B cell (primary cell): ENCODE results near the gene ANKS1A. TPM values are rescaled to one million over a fixed set of nuclear protein-coding genes. Genes with fewer than 3 reads are reported as not detected.

Experiments used
- ATAC-seq: fragments of 200-7000 bp; cut with Tn5 transposase; one replicate; pipeline ENCODE4 v1.10.0; 2021; ENCODE audit warnings: low read depth, mild to moderate bottlenecking, moderate number of reproducible peaks, moderate library complexity
- CTCF ChIA-PET: fragments of 350-600 bp; sonication (Branson Sonifier 250); formaldehyde crosslinking; loops from one replicate; lab custom pipeline; 2021; ENCODE audit warnings: antibody characterized with exemption, inconsistent platforms; lab: Charles Lee
- POLR2A ChIA-PET: fragments of 350-600 bp; sonication (Branson Sonifier 250); formaldehyde crosslinking; loops from one replicate; lab custom pipeline; 2021; ENCODE audit warnings: antibody characterized with exemption; lab: Charles Lee
- DNase-seq: peaks from one replicate; pipeline ENCODE4 v3.0.0; 2013
- H2AFZ ChIP-seq: 2 replicates; pipeline ENCODE4 v1.6.1; 2012; ENCODE audit warnings: mild to moderate bottlenecking, low read depth, low read length; ENCODE audit not compliant: insufficient read depth, poor library complexity, severe bottlenecking
- H3K27ac ChIP-seq, 2 donors: 1 replicate in 1 of 2; 2 replicates in 1 of 2; pipeline ENCODE4 v1.5.1; 2012 to 2013; ENCODE audit warnings: low read length in 2 of 2, mild to moderate bottlenecking in 2 of 2, moderate library complexity in 1 of 2
- H3K27me3 ChIP-seq, 4 experiments: fragments of 200-600 bp in 1 of 4; sonication (generic) in 1 of 4; replicated peaks in 1 of 4; 1 replicate in 2 of 4; 2 replicates in 2 of 4; pipeline versions ENCODE4 v1.6.1 to v1.7.0; 2013 to 2016; ENCODE audit warnings: low read length in 3 of 4, mild to moderate bottlenecking in 2 of 4, mixed read lengths in 1 of 4, moderate library complexity in 1 of 4; ENCODE audit not compliant: insufficient read depth in 4 of 4, control insufficient read depth in 3 of 4; ENCODE audit errors: control extremely low read depth in 1 of 4
- H3K36me3 ChIP-seq, 2 experiments: replicated peaks in 1 of 2; 1 replicate in 1 of 2; 2 replicates in 1 of 2; pipeline versions ENCODE4 v1.6.1 to v1.7.1; 2013; ENCODE audit warnings: low read length in 1 of 2; ENCODE audit not compliant: insufficient read depth in 2 of 2, control insufficient read depth in 1 of 2; ENCODE audit errors: control extremely low read depth in 1 of 2, extremely low read depth in 1 of 2
- H3K4me1 ChIP-seq, 2 donors: fragments of 200-600 bp in 1 of 2; sonication (generic) in 1 of 2; 1 replicate in 1 of 2; 2 replicates in 1 of 2; pipeline versions ENCODE4 v1.5.1 to v1.6.1; 2013 to 2017; ENCODE audit warnings: low read length in 2 of 2; ENCODE audit not compliant: control insufficient read depth in 2 of 2, insufficient read depth in 2 of 2
- H3K4me2 ChIP-seq: replicated peaks from 2 replicates; pipeline ENCODE3; 2012; ENCODE audit warnings: mild to moderate bottlenecking, low read depth, low read length; ENCODE audit not compliant: poor library complexity, severe bottlenecking
- H3K4me3 ChIP-seq, 5 experiments: fragments of 200-600 bp in 1 of 5; sonication (generic) in 1 of 5; 1 replicate in 3 of 5; 2 replicates in 2 of 5; pipeline versions ENCODE4 v1.5.1 to v1.7.0; 2011 to 2016; ENCODE audit warnings: low read length in 4 of 5, mild to moderate bottlenecking in 4 of 5, low read depth in 2 of 5, control low read depth in 1 of 5, moderate library complexity in 1 of 5; ENCODE audit not compliant: insufficient read depth in 1 of 5; ENCODE audit errors: control extremely low read depth in 1 of 5, extremely low read depth in 1 of 5
- H3K79me2 ChIP-seq: fragments of 200-600 bp; sonication (generic); one replicate; pipeline ENCODE4 v1.6.0; 2016; ENCODE audit warnings: low read length; ENCODE audit not compliant: control insufficient read depth, insufficient read depth
- H3K9ac ChIP-seq: fragments of 200-600 bp; sonication (generic); 2 replicates; pipeline ENCODE4 v1.6.1; 2017; ENCODE audit warnings: mild to moderate bottlenecking, low read length, moderate library complexity
- H3K9me3 ChIP-seq, 3 donors: one replicate each; pipeline versions ENCODE4 v1.6.1 to v1.7.1; 2013; ENCODE audit warnings: low read length in 2 of 3; ENCODE audit not compliant: control insufficient read depth in 2 of 3, insufficient read depth in 1 of 3; ENCODE audit errors: control extremely low read depth in 1 of 3
- H4K20me1 ChIP-seq: 2 replicates; pipeline ENCODE4 v1.6.0; 2012; ENCODE audit warnings: mild to moderate bottlenecking, low read length; ENCODE audit not compliant: insufficient read depth, control insufficient read depth, poor library complexity, severe bottlenecking
- H3K27ac Mint-ChIP-seq: one replicate; pipeline ENCODE4 v1.8.0; 2021; ENCODE audit warnings: mixed read lengths
- H3K27me3 Mint-ChIP-seq: one replicate; pipeline ENCODE4 v1.8.0; 2021; ENCODE audit warnings: mixed read lengths
- H3K4me1 Mint-ChIP-seq: one replicate; pipeline ENCODE4 v1.8.0; 2021; ENCODE audit warnings: mixed read lengths
- H3K4me3 Mint-ChIP-seq: one replicate; pipeline ENCODE4 v1.8.0; 2021; ENCODE audit warnings: mixed read lengths
- H3K9me3 Mint-ChIP-seq: one replicate; pipeline ENCODE4 v1.8.0; 2022; ENCODE audit warnings: mixed read lengths; ENCODE audit not compliant: insufficient read depth
- CTCF ChIP-seq: fragments of 200-600 bp; IDR thresholded peaks from one replicate; pipeline ENCODE4 v1.8.0; 2022; ENCODE audit warnings: antibody characterized with exemption, mild to moderate bottlenecking
- EZH2 ChIP-seq: IDR thresholded peaks from 2 replicates; pipeline ENCODE4 v1.6.1; 2012; ENCODE audit warnings: borderline replicate concordance, low read depth, mild to moderate bottlenecking, moderate library complexity, low read length; ENCODE audit not compliant: insufficient read depth, poor library complexity, severe bottlenecking
- WGBS: methylation state at CpG from one replicate; pipeline ENCODE4 v1.1.5; 2013; ENCODE audit warnings: missing lambda C conversion rate; ENCODE audit not compliant: insufficient coverage; 5-methylcytosine and 5-hydroxymethylcytosine counted together
- intact Hi-C: fragments of 100-400 bp; cut with micrococcal nuclease; formaldehyde crosslinking; loops from one replicate; pipeline ENCODE4 v1.10.0; 2022
- polyA plus RNA-seq: library from polyadenylated mRNA; depleted of rRNA; stranded (reverse); fragments of >200 nt; gene quantifications from 2 replicates; pipeline ENCODE4 v1.2.3, GENCODE V29; 2012
- total RNA-seq, 2 donors: library from RNA; stranded (reverse); fragments of 120-200 nt in 1 of 2; gene quantifications; 1 replicate in 1 of 2; 2 replicates in 1 of 2; pipeline versions ENCODE4 v1.2.3 to v1.2.4, GENCODE V29; 2013 to 2022

ANKS1A gene
- total and polyA plus RNA-seq, 2 donors (not counting 1 experiment from before 2014, with no cell fraction given), result 3.4 to 19.7 TPM

- CTCF ChIA-PET, result interaction anchor here (1.2 kb wide), 1 partner anchor 15 kb away, joined by 3 read pairs; no protein-coding TSS in a partner anchor
- Mint-ChIP-seq H3K4me1 (peaks cover 3% of the 10 kb centered on the region), H3K27me3 (no peaks in the 10 kb centered on the region), H3K27ac (no peak overlapping the region), H3K9me3 (no peaks in the 10 kb centered on the region), H3K4me3 (no peak overlapping the region)
- no peak for DNase-seq
- H3K27me3 ChIP-seq, result no peaks in the 10 kb centered on the region
- no peak overlapping the region for H3K27ac ChIP-seq
- 54% methylated on average over 11 of the region's 13 CpGs for WGBS
- no peak overlapping the region for H2AFZ ChIP-seq
- H3K9me3 ChIP-seq, result no peaks in the 10 kb centered on the region
- TF ChIP-seq EZH2 (no peak), CTCF (no peak)
- POLR2A ChIA-PET, result no interaction called here
- H3K4me1 ChIP-seq, result no peaks in the 10 kb centered on the region
- no peak for ATAC-seq
- no peaks in the 10 kb centered on the region for H3K79me2 ChIP-seq
- no peaks in the 10 kb centered on the region for H4K20me1 ChIP-seq
- H3K9ac ChIP-seq, result no peak overlapping the region
- H3K4me2 ChIP-seq, result no peak overlapping the region
- intact Hi-C loops, result no loop called here
- H3K36me3 ChIP-seq, result no peaks in the 10 kb centered on the region
- no peak overlapping the region for H3K4me3 ChIP-seq
Observed at GRCh38 chr6:35034411-35035191, 145.5 kb downstream of the ANKS1A start.

- H2AFZ ChIP-seq, result no peak overlapping the region
- no peak overlapping the region for H3K4me2 ChIP-seq
- DNase-seq (no peak), ATAC-seq (no peak)
- no peaks in the 10 kb centered on the region for H3K4me1 ChIP-seq
- H3K36me3 ChIP-seq, result no peaks in the 10 kb centered on the region
- POLR2A ChIA-PET, result interaction anchor here (0.6 kb wide), 1 partner anchor 651 kb away, joined by 3 read pairs; no protein-coding TSS in a partner anchor
- Mint-ChIP-seq H3K4me1 (peaks cover 2% of the 10 kb centered on the region), H3K4me3 (no peak overlapping the region), H3K27ac (no peak overlapping the region), H3K9me3 (no peaks in the 10 kb centered on the region), H3K27me3 (no peaks in the 10 kb centered on the region)
- 36% methylated on average over 3 of the region's 5 CpGs for WGBS
- H4K20me1 ChIP-seq, result no peaks in the 10 kb centered on the region
- no peak overlapping the region for H3K27ac ChIP-seq
- no peak overlapping the region for H3K9ac ChIP-seq
- TF ChIP-seq CTCF (no peak), EZH2 (no peak)
- no peaks in the 10 kb centered on the region for H3K27me3 ChIP-seq
- H3K9me3 ChIP-seq, result no peaks in the 10 kb centered on the region
- H3K79me2 ChIP-seq, result no peaks in the 10 kb centered on the region
- intact Hi-C loops, result no loop called here
- no peak overlapping the region for H3K4me3 ChIP-seq
- CTCF ChIA-PET, result no interaction called here
Observed at GRCh38 chr6:35035481-35036030, 146.5 kb downstream of the ANKS1A start.
